ENCODE results near the gene PTPRG.

The PTPRG gene

DNA sequence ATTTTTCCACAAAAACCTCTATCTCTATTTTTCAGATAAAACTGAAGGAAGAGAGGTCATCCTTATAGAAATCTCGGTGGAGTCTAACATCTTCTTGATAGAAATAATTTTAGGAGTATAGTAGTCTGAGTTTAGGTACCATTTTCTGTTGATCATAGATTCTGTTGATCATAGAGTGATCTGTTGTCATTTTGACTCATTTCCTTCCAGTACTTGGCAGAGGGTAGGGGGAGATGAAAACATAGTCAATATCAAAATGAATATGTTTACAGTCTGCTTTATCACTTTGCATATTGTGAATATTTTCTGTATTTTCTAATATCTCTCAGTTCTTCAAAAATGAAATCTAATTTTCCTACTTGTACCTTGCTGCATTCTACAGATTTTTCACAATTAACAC is 458.5 kb downstream of the PTPRG start:
- Histone ChIP-seq H3K4me3 (no peak overlapping the region), H3K27ac (no peak overlapping the region)
- TF ChIP-seq, protein P1, sequence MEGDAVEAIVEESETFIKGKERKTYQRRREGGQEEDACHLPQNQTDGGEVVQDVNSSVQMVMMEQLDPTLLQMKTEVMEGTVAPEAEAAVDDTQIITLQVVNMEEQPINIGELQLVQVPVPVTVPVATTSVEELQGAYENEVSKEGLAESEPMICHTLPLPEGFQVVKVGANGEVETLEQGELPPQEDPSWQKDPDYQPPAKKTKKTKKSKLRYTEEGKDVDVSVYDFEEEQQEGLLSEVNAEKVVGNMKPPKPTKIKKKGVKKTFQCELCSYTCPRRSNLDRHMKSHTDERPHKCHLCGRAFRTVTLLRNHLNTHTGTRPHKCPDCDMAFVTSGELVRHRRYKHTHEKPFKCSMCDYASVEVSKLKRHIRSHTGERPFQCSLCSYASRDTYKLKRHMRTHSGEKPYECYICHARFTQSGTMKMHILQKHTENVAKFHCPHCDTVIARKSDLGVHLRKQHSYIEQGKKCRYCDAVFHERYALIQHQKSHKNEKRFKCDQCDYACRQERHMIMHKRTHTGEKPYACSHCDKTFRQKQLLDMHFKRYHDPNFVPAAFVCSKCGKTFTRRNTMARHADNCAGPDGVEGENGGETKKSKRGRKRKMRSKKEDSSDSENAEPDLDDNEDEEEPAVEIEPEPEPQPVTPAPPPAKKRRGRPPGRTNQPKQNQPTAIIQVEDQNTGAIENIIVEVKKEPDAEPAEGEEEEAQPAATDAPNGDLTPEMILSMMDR (IDR thresholded peaks at IDR 0.05) = no peak
- DNase-seq (ENCODE audit: low spot score) = no peak

- TF ChIP-seq, protein P1 (IDR thresholded peaks at IDR 0.05) = no peak
- no peak for DNase-seq (ENCODE audit: low spot score)
- Histone ChIP-seq H3K4me3 (no peak overlapping the region), H3K27ac (no peak overlapping the region)
Observed at GRCh38 chr3:62020706-62021105, 459.3 kb downstream of the PTPRG start.

DNA sequence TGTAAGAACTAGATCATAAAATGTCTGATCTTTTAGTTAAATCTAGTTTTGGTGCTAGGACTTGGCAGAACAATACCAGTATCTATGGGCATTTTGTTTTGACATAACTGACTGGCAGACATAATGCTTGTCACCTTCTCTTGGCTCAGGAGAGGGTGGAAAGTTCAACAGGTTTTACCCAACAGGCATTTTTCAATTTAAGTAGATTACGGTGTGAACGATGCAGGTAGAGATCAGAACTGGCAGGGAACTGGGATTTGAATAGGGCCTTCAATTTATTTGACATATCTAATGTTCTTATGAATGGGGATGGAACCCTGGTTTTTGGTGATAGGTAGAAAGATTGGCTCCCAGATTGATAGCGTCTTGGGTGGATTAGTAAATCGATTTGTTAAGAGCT is 460.9 kb downstream of the PTPRG start:
- TF ChIP-seq, protein P1 (IDR thresholded peaks at IDR 0.05) = no peak
- no peak overlapping the region for H3K27ac ChIP-seq
- DNase-seq (ENCODE audit: low spot score) = no peak
- H3K4me3 ChIP-seq = no peak overlapping the region

DNA sequence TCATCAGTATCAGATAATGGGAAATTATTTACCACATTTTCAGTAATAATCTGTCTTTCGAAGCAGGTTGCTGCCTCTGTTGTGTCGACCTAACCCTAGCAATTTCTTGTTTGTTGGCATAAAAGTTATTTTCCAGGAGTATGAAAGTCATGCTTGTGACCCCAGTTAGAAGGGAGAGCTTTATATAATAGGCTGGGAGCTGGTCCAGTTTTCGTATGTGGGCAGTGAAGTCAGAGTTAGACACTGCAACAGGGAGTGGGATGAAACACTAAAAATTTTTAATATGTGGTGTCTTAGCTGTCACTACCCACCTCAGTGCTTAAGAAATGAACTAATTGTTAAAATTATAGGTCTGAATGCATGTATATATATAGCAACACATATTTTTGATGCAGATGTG is 463.5 kb downstream of the PTPRG start:
- DNase-seq (ENCODE audit: low spot score) = no peak
- TF ChIP-seq, protein P1 (IDR thresholded peaks at IDR 0.05) = no peak
- Histone ChIP-seq H3K4me3 (no peak overlapping the region), H3K27ac (no peak overlapping the region)

GRCh38 chr3:62025913-62026312 is 464.5 kb downstream of the PTPRG start:
- no peak overlapping the region for H3K27ac ChIP-seq
- TF ChIP-seq, protein P1 (IDR thresholded peaks at IDR 0.05) = no peak

DNA sequence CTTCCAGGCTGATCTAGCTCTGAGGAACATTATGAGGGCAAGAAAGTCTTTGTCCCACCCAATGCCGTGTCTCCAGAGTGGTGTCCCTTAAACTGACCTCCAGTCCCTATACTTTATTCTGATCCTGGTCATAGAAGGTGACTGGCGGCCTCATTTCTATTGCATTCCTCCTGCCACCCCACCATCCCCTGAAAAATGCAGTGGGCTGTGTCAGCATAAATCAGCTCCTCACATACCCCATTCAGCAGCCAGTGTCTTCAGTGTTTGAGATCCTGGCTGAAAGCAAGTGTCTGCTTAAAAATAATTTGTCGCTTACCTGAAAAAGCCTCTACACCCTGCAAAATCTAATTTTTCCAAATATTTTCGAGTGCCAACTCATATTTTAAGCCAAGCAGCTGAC is 465.9 kb downstream of the PTPRG start:
- Histone ChIP-seq H3K4me3 (no peak overlapping the region), H3K27ac (no peak overlapping the region)
- no peak for DNase-seq (ENCODE audit: low spot score)
- TF ChIP-seq, protein P1 (IDR thresholded peaks at IDR 0.05) = no peak

More at GRCh38 chr3:62025913-62026312, 464.5 kb downstream of the PTPRG start:
- no peak overlapping the region for H3K4me3 ChIP-seq
- no peak for DNase-seq (ENCODE audit: low spot score)

- DNase-seq (ENCODE audit: low spot score) = no peak
- TF ChIP-seq, protein P1 (IDR thresholded peaks at IDR 0.05) = no peak
- no peak overlapping the region for H3K27ac ChIP-seq
- H3K4me3 ChIP-seq = no peak overlapping the region
Observed at GRCh38 chr3:62027796-62028195, 466.4 kb downstream of the PTPRG start.

Data from coronary artery (tissue), 2 donors.